Suprapubic skin (tissue), 3 donors: ENCODE data around the gene CLEC12A.

Experiments used
- CTCF ChIP-seq, 2 donors: fragments of 200-600 bp in 1 of 2; fragments of 450-650 bp in 1 of 2; sonication (generic) in 1 of 2; IDR thresholded peaks; one replicate each; pipeline ENCODE4 v1.5.1; 2016 to 2019; ENCODE audit warnings: antibody characterized with exemption in 2 of 2, mild to moderate bottlenecking in 1 of 2, moderate library complexity in 1 of 2
- POLR2AphosphoS5 ChIP-seq, 3 donors: sonication (generic); formaldehyde crosslinking; IDR thresholded peaks; one replicate each; pipeline ENCODE4 v1.6.1; 2017; ENCODE audit warnings: antibody characterized with exemption in 3 of 3

- TF ChIP-seq CTCF (IDR thresholded peaks at IDR 0.05), result no peak
- no peak for TF ChIP-seq POLR2AphosphoS5 (IDR thresholded peaks at IDR 0.05)
Measured at GRCh38 chr12:9948606-9949296, 22.5 kb upstream of the CLEC12A start.
